ENCODE measurements around the gene C1S.
A peak's percentile ranks its signal among the peaks of the same experiment; 100 is the strongest.
"Not testable (repeated sequence)": the region's sequence is repeated elsewhere in the genome, so short reads cannot be mapped to it uniquely, and the experiment has no call there.

Gene C1S

DNA sequence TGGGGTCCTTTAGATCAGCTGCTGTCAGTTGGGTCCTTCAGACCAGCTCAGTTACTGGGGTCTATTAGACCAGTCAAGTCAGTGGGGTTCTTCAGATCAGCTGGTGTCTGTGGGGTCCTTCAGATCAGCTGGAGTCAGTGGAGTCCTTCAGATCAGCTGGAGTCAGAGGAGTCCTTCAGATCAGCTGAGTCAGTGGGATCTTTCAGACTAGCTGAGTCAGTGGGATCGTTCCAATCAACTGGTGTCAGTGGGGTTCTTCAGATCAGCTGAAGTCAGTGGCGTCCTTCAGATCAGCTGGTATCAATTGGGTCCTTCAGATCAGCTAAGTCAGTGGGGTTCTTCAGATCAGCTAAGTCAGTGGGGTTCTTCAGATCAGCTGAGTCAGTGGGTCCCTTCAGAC lies 27.5 kb upstream of the C1S start:
- Mint-ChIP-seq H3K27me3 (ENCODE audit: low read depth) (peaks cover 2% of the 10 kb centered on the region), H3K9me3 (no peaks in the 10 kb centered on the region), H3K27ac (no peak overlapping the region), H3K36me3 (ENCODE audit: low read depth) (no peaks in the 10 kb centered on the region), H3K4me1 (ENCODE audit: low read depth) (no peaks in the 10 kb centered on the region), H3K4me3 (no peak overlapping the region)
- no peak for DNase-seq (ENCODE audit: low spot score)

DNA sequence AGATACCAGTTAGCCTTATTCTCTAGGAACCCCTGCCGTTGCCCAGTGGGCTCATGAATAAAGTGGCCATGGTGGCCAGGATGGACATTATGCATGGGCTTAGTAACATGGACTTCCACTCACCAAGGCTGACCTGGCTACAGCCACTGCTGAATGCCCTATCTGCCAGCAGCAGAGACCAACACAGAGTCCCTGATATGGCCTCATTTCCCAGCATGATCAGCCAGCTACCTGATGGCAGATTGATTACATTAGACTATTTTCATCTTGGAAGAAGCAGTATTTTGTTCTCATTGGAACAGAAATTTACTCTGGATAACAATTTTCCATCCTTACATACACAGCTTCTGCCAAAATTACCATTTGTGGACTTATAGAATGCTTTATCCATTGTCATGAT lies 26.1 kb upstream of the C1S start:
- Mint-ChIP-seq H3K27ac (no peak overlapping the region), H3K9me3 (no peaks in the 10 kb centered on the region), H3K4me1 (ENCODE audit: low read depth) (no peaks in the 10 kb centered on the region), H3K4me3 (no peak overlapping the region), H3K36me3 (ENCODE audit: low read depth) (no peaks in the 10 kb centered on the region), H3K27me3 (ENCODE audit: low read depth) (peaks cover 2% of the 10 kb centered on the region)
- DNase-seq (ENCODE audit: low spot score), result no peak

DNA sequence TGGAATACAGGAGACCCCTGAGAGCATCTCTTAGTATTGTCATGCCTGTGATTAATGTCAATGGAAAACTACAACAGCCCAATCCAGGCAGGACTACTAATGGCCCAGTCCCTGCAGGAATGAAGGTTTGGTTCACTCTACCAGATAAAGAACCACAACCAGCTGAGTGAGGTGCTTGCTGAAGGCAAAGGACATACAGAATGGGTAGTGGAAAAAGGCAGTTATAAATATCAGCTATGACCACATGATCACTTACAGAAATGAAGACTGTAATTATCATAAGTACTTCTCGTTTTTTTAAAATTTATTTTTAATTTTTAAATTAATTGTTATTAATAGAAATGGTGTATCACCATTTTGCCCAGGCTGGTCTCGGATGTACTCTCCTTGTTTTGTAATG lies 25.1 kb upstream of the C1S start:
- no peaks in the 10 kb centered on the region for H3K36me3 Mint-ChIP-seq (ENCODE audit: low read depth)

DNA sequence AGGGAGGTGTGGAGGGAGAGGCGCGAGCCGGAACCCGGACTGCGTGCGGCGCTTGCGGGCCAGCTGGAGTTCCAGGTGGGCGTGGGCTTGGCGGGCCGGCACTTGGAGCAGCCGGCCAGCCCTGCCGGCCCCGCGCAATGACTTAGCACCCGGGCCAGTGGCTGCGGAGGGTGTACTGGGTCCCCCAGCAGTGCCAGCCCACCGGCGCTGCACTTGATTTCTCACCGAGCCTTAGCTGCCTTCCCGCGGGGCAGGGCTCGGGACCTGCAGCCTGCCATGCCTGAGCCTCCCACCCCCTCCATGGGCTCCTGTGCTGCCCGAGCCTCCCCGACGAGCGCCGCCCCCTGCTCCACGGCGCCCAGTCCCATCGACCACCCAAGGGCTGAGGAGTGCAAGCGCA lies 23.1 kb upstream of the C1S start:
- not testable (repeated sequence) for H3K9me3 Mint-ChIP-seq; H3K27ac Mint-ChIP-seq; H3K4me3 Mint-ChIP-seq; DNase-seq (ENCODE audit: low spot score); H3K27me3 Mint-ChIP-seq (ENCODE audit: low read depth); H3K4me1 Mint-ChIP-seq (ENCODE audit: low read depth); H3K36me3 Mint-ChIP-seq (ENCODE audit: low read depth)

More for the DNA sequence above, 25.1 kb upstream of the C1S start:
- no peak for DNase-seq (ENCODE audit: low spot score)
- Mint-ChIP-seq H3K27me3 (ENCODE audit: low read depth) (peaks cover 2% of the 10 kb centered on the region), H3K9me3 (no peaks in the 10 kb centered on the region), H3K4me3 (no peak overlapping the region), H3K27ac (no peak overlapping the region), H3K4me1 (ENCODE audit: low read depth) (no peaks in the 10 kb centered on the region)

DNA sequence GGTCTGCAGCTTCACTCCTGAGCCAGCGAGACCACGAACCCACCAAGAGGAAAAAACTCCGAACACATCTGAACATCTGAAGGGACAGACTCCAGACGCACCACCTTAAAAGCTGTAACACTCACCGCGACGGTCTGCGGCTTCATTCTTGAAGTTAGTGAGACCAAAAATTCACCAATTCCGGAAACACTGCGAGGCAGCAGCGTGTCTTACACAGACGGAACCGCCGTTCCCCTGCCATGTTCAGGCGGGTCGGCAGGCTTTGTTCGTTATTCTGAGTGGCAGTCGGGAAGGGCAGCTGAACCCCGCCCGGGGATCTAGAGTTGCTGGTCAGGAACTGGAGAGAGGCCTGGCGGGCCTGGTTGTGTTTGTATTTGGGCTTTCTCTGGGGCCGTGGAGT lies 21.9 kb upstream of the C1S start:
- Mint-ChIP-seq H3K9me3 (no peaks in the 10 kb centered on the region), H3K4me1 (ENCODE audit: low read depth) (no peaks in the 10 kb centered on the region), H3K27me3 (ENCODE audit: low read depth) (peaks cover 2% of the 10 kb centered on the region), H3K27ac (no peak overlapping the region), H3K4me3 (no peak overlapping the region), H3K36me3 (ENCODE audit: low read depth) (no peaks in the 10 kb centered on the region)
- no peak for DNase-seq (ENCODE audit: low spot score)

DNA sequence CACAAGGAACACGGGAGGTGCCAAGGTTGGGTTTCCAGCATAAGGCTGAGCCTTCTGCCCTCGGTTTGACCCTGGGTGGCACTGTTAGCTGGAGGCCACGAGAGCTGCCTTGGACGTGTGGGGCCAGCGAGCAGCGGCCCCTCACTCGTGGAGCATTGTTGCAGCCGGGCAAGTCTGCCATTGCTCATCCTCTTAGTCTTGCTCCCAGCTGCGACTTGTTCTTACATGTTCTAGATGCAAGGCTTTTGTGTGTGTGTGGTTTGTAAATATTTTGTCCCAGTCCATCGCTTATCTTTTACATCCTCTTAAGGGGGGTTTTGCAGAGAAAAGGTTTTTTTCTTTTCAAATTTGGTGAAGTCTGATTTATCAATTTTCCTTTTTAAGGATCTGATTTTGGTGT lies 21.1 kb upstream of the C1S start:
- no peak overlapping the region for H3K4me3 Mint-ChIP-seq
- no peaks in the 10 kb centered on the region for H3K9me3 Mint-ChIP-seq
- H3K36me3 Mint-ChIP-seq (ENCODE audit: low read depth), result no peaks in the 10 kb centered on the region
- H3K27ac Mint-ChIP-seq, result no peak overlapping the region
- no peaks in the 10 kb centered on the region for H3K4me1 Mint-ChIP-seq (ENCODE audit: low read depth)
- no peak for DNase-seq (ENCODE audit: low spot score)
- peaks cover 1% of the 10 kb centered on the region for H3K27me3 Mint-ChIP-seq (ENCODE audit: low read depth)

DNA sequence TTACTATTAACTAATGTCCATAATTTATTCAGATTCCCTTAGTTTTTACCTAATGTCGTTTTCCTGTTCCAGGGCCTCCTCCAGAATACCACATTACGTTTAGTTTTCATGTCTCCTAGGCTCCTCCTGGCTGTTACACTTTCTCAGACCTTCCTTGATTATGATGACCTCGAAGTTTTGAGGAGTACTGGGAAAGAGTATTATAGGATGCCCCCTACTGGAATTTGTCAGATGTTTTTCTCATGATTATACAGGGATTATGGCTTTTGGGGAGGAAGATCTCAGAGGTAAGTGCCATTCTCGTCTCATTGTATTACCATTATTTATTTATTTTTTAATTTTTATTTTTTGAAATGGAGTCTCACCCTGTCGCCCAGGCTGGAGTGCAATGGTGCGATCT lies 17.7 kb upstream of the C1S start:
- H3K4me1 Mint-ChIP-seq (ENCODE audit: low read depth), result peaks cover 14% of the 10 kb centered on the region
- no peaks in the 10 kb centered on the region for H3K36me3 Mint-ChIP-seq (ENCODE audit: low read depth)
- no peaks in the 10 kb centered on the region for H3K9me3 Mint-ChIP-seq
- no peaks in the 10 kb centered on the region for H3K27me3 Mint-ChIP-seq (ENCODE audit: low read depth)
- no peak overlapping the region for H3K27ac Mint-ChIP-seq
- H3K4me3 Mint-ChIP-seq, result no peak overlapping the region
- no peak for DNase-seq (ENCODE audit: low spot score)

DNA sequence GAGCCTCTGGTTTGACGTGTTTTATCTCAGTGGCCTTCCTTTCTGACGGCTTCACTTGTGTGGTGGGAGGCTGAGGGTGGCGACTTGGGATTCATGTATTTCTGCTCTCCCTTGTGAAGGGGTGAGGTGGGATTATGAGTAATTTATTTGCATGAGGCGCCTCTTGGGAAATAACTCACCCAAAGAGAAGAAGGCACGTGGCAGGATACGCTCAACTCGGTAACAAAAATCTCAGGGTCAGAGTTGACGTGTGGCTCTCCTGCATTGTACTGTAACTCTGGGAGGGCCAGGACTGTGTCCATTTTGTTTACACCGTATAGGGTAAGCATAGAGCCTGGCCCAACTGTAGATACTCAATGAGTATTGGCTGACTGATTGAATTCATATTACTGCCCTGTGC lies 14.6 kb upstream of the C1S start:
- Mint-ChIP-seq H3K4me3 (no peak overlapping the region), H3K36me3 (ENCODE audit: low read depth) (no peaks in the 10 kb centered on the region)

DNA sequence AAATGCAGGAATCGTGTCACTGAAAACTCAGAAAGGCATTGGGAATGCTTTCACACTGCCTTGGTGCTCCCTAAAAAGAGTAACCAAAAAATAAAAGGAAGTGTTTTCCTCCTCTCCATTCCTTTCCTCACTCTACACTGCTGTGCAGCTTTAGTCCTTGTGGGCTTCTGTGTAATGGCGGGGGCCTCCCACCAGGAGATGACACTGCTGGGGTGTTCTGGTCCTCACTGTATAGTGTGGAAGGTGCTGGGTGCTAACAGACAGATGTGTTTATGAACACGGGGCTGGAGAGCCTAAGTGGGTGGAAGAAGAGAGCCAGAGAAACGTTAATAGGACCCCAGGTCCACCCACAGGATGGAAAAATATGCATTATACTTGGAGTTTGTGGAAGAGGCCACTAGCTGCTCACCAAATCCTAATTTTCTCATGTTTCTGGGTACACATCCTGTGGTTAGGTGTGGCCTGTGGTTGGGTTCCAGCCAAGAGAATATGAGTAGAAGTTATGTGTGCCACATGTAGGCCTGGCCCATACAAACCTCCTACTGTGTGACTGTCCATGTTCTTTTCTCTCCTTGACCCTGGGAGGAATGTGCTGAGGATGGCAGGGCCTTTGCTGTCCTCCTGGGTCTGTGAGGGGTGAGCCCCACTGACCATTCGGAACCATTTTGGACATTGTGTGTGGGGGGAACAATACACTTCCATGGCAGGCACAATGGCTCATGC lies 14.0 kb upstream of the C1S start:
- Mint-ChIP-seq H3K4me3 (no peak overlapping the region), H3K36me3 (ENCODE audit: low read depth) (no peaks in the 10 kb centered on the region), H3K9me3 (no peaks in the 10 kb centered on the region), H3K27ac (no peak overlapping the region), H3K4me1 (ENCODE audit: low read depth) (peaks cover 15% of the 10 kb centered on the region), H3K27me3 (ENCODE audit: low read depth) (peaks cover 18% of the 10 kb centered on the region)
- no peak for DNase-seq (ENCODE audit: low spot score)

More for the DNA sequence above, 14.6 kb upstream of the C1S start:
- Mint-ChIP-seq H3K27me3 (ENCODE audit: low read depth) (peaks cover 12% of the 10 kb centered on the region), H3K9me3 (no peaks in the 10 kb centered on the region), H3K4me1 (ENCODE audit: low read depth) (peaks cover 15% of the 10 kb centered on the region), H3K27ac (no peak overlapping the region)
- no peak for DNase-seq (ENCODE audit: low spot score)

DNA sequence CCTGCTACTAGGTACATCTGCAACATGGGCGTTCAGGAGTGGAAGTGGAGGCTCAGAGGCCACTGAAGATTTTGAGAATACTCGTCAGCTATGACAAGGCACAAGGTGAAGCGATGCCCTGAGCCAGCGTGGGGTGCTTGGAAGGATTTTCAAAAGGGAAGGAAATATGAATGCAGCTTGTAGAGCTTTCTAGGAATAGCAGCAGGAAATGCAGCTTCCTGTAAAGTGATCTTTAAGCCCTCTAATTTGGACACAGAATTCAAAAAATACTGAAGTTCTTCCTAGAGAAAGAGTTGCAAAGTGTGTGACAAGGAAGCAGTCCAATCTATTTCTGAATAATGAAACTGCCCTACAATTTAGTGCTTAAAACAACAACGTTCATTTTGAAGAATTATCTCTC lies 13.2 kb upstream of the C1S start:
- Mint-ChIP-seq H3K4me1 (ENCODE audit: low read depth) (peaks cover 15% of the 10 kb centered on the region), H3K27ac (no peak overlapping the region), H3K36me3 (ENCODE audit: low read depth) (no peaks in the 10 kb centered on the region), H3K27me3 (ENCODE audit: low read depth) (peaks cover 25% of the 10 kb centered on the region), H3K4me3 (peak overlapping the region; percentile 31), H3K9me3 (no peaks in the 10 kb centered on the region)
- DNase-seq (ENCODE audit: low spot score), result no peak

DNA sequence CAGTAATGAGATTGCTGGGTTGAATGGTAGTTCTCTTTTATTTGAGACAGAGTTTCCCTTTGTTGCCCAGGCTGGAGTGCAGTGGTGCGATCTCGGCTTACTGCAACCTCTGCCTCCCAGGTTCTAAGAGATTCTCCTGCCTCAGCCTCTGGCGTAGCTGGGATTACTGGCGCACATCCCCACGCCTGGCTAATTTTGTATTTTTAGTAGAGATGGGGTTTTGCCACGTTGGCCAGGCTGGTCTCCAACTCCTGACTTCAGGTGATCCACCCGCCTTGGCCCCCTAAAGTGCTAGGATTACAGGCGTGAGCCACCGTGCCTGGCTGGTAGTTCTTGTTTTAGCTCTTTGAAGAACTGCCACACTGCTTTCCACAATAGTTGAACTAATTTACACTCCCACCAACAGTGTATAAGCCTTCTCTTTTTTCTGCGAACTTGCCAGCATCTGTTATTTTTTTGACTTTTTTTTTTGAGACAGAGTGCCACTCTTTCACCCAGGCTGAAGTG lies 11.0 kb upstream of the C1S start:
- peaks cover 43% of the 10 kb centered on the region for H3K27me3 Mint-ChIP-seq (ENCODE audit: low read depth)
- peaks cover 15% of the 10 kb centered on the region for H3K4me1 Mint-ChIP-seq (ENCODE audit: low read depth)
- H3K36me3 Mint-ChIP-seq (ENCODE audit: low read depth); H3K4me3 Mint-ChIP-seq; H3K9me3 Mint-ChIP-seq; DNase-seq (ENCODE audit: low spot score); H3K27ac Mint-ChIP-seq: not testable (repeated sequence)

DNA sequence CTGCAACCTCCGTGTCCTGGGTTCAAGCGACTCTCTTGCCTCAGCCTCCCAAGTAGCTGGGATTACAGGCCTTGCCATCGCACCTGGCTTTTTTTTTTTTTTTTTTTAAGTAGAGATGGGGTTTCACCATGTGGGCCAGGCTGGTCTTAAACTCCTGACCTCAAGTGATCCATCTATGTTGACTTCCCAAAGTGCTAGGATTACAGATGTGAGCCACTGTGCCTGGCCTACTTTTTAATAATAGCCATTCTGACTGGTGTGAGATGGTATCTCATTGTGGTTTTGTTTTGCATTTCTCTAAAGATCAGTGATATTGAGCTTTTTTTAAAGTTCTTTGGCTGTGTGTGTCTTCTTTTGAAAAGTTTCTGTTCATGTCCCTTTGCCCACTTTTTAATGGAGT lies 10.5 kb upstream of the C1S start:
- not testable (repeated sequence) for H3K9me3 Mint-ChIP-seq; DNase-seq (ENCODE audit: low spot score); H3K27ac Mint-ChIP-seq; H3K4me3 Mint-ChIP-seq; H3K36me3 Mint-ChIP-seq (ENCODE audit: low read depth)
- Mint-ChIP-seq H3K27me3 (ENCODE audit: low read depth) (peaks cover 46% of the 10 kb centered on the region), H3K4me1 (ENCODE audit: low read depth) (peaks cover 15% of the 10 kb centered on the region)

DNA sequence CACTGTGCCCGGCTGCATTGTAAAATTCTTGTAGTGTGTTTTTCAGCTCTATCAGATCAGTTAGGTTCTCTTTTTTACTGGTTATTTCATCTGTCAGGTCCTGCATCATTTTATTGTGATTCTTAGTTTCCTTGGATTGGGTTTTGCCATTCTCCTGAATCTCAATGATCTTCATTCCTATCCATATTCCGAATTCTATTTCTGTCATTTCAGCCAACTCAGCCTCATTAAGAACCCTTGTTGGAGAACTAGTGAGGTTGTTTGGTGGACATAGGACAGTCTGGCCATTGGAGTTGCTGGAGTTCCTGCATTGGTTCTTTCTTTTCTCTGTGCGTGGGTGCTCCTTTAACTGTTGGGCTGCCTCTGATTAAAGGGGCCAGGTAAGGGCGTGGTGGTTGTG lies 5.6 kb upstream of the C1S start:
- Mint-ChIP-seq H3K36me3 (ENCODE audit: low read depth) (no peaks in the 10 kb centered on the region), H3K4me1 (ENCODE audit: low read depth) (no peaks in the 10 kb centered on the region), H3K27me3 (ENCODE audit: low read depth) (peaks cover 62% of the 10 kb centered on the region), H3K27ac (no peak overlapping the region), H3K4me3 (no peak overlapping the region), H3K9me3 (no peaks in the 10 kb centered on the region)
- no peak for DNase-seq (ENCODE audit: low spot score)

DNA sequence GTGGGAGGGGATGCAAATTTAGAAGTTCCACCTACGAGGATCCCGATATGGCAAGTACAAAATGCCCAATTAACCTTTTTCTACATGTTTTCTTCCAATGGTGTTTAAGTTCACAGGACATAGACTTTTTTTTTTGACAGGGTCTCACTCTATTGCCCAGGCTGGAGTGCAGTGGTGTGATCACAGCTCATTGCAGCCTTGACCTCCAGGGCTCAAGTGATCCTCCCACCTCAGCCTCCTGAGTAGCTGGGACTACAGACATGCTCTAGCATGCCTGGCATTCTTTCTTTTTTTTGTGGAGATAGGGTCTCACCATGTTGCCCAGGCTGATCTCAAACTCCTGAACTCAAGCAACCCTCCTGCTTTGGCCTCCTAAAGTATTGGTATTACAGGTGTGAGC lies 4.8 kb upstream of the C1S start:
- H3K4me1 Mint-ChIP-seq (ENCODE audit: low read depth); DNase-seq (ENCODE audit: low spot score); H3K36me3 Mint-ChIP-seq (ENCODE audit: low read depth); H3K27ac Mint-ChIP-seq; H3K9me3 Mint-ChIP-seq; H3K4me3 Mint-ChIP-seq: not testable (repeated sequence)
- peaks cover 59% of the 10 kb centered on the region for H3K27me3 Mint-ChIP-seq (ENCODE audit: low read depth)
